Choroid plexus epithelial cell (primary cell): Measurements from ENCODE around the gene SNTB2.

ENCODE experiments used
- DNase-seq: peaks from one replicate; pipeline ENCODE4 v3.0.0-alpha.2; 2010; ENCODE audit warnings: low read depth
- H3K4me3 ChIP-seq: 2 replicates; pipeline ENCODE4 v1.5.1; 2011; ENCODE audit warnings: low read depth, mild to moderate bottlenecking, control low read depth, low read length, moderate library complexity
- CTCF ChIP-seq: conservative IDR thresholded peaks from 2 replicates; pipeline ENCODE4 v1.5.1; 2011; ENCODE audit warnings: low read depth, mild to moderate bottlenecking, control low read depth, inconsistent platforms, low read length, moderate library complexity

The SNTB2 gene

GRCh38 chr16:69326172-69326873 lies 139.4 kb downstream of the SNTB2 start:
- TF ChIP-seq CTCF = no peak
- H3K4me3 ChIP-seq = no peak overlapping the region
- DNase-seq = no peak

GRCh38 chr16:69327585-69328310 lies 140.8 kb downstream of the SNTB2 start:
- H3K4me3 ChIP-seq = no peak overlapping the region
- DNase-seq = no peak
- no peak for TF ChIP-seq CTCF

- H3K4me3 ChIP-seq = peak overlapping the region; percentile 80
- TF ChIP-seq CTCF = no peak
- DNase-seq = peak; percentile 73
Measured at GRCh38 chr16:69328854-69329316, 141.9 kb downstream of the SNTB2 start.

GRCh38 chr16:69329369-69330285 lies 142.7 kb downstream of the SNTB2 start:
- peak; percentile 28 for DNase-seq
- peak overlapping the region; percentile 80 for H3K4me3 ChIP-seq
- no peak for TF ChIP-seq CTCF

- DNase-seq = peak; percentile 95
- peak within 1 kb of the TSS; percentile 80 for H3K4me3 ChIP-seq
- no peak for TF ChIP-seq CTCF
Measured at GRCh38 chr16:69330286-69331109, 143.5 kb downstream of the SNTB2 start, which contains the start of gene PDF. Gene PDF, minus strand, starts transcription at chr16:69330588. Its CDS starts 18 bp downstream, at chr16:69330570.

- TF ChIP-seq CTCF = no peak
- no peak for DNase-seq
- H3K4me3 ChIP-seq = no peak overlapping the region
Measured at GRCh38 chr16:69334696-69335095, 147.7 kb downstream of the SNTB2 start.
